ENCODE measurements around the gene PIGS.

DNA sequence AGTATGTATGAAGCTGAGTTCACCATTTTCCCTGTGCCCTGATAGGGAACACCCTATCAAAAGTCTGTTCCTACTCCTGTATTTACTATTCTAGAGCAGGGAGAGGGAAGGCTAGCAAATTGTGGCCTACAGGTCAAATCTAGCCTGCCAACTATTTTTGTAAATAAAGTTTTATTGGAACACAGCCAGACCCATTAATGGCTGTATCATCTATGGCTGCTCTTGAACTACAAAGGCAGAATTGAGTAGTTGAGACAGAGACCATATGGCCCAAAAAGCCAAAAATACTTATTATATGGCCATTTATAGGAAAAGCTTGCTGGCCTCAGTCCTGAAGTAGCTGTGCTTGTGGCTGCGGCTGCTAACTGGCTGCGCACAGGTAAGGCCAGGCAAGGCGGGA is 9.6 kb upstream of the PIGS start:
- TF ChIP-seq TAF1 (IDR thresholded peaks at IDR 0.05; ENCODE audit: low read depth, low read length) (no peak), POLR2AphosphoS5 (IDR thresholded peaks at IDR 0.05; ENCODE audit: low read depth, low read length) (no peak), POLR2A (IDR thresholded peaks at IDR 0.05; ENCODE audit: low read depth, low read length) (no peak), SPI1 (IDR thresholded peaks at IDR 0.05; ENCODE audit: low read depth, low read length) (no peak), PAX5 (IDR thresholded peaks at IDR 0.05; ENCODE audit: insufficient read depth, low read length, severe bottlenecking) (no peak), POU2F2 (IDR thresholded peaks at IDR 0.05; ENCODE audit: low read depth, low read length) (no peak)
